T-helper 22 cell (primary cell): Measurements from ENCODE around the gene MAP3K4.
"Not testable (repeated sequence)": the region's sequence is repeated elsewhere in the genome, so short reads cannot be mapped to it uniquely, and the experiment has no call there.

Experiments
- DNase-seq: peaks from one replicate; pipeline ENCODE4 v3.0.0-alpha.2; 2020; ENCODE audit warnings: low read depth

The MAP3K4 gene

GRCh38 chr6:161082215-161082614, 90.6 kb downstream of the MAP3K4 start:
- no peak for DNase-seq

DNA sequence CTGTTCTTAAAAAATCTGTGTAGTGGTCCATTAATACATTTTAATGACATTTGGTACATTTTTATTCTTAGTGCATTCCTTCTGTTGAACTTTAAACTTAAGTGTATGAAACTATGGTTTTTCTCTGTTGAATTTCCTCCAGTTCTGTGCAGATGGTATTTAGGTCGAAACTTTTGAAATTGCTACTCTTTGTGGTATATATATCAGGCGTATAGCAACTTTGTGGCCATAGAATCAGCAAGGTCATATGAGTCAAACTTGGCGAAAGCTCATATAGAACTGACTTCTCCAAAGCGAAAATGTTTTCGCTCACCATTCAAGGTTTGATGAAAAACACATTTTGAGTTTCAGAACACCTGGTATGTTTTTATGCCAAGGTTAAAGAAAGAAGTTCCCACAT, 93.7 kb downstream of the MAP3K4 start:
- no peak for DNase-seq

DNA sequence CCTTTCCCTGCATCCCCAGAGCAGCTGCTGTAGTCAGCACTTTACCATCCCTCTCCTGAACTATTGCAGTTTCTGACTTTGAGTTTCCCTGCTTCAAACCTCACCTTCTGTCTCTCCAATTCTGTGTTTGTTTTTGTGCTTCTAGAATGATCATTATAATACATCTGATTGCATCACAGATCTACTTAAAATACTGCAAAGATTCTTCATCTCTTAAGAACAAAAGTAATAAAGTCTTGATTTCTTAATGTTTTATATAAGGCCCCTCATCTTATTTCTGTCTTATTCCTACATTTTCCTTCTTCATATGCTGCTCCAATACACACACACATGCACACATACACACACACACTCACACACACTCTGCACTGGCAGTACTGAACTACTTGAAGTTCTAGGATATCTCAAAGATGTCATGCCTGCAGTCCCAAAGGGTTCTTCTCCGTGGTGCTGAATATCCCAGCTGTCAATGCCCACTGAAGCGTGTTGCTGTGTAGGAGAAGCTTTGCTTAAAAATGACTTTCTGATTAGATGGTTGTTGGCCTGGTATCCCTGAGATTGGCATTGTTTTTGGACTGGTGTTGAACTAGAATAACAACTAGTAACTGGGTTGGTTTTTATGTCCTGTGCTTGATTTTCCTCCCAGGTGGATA, 97.2 kb downstream of the MAP3K4 start:
- DNase-seq = no peak

GRCh38 chr6:161091151-161091550, 99.6 kb downstream of the MAP3K4 start:
- DNase-seq = no peak

DNA sequence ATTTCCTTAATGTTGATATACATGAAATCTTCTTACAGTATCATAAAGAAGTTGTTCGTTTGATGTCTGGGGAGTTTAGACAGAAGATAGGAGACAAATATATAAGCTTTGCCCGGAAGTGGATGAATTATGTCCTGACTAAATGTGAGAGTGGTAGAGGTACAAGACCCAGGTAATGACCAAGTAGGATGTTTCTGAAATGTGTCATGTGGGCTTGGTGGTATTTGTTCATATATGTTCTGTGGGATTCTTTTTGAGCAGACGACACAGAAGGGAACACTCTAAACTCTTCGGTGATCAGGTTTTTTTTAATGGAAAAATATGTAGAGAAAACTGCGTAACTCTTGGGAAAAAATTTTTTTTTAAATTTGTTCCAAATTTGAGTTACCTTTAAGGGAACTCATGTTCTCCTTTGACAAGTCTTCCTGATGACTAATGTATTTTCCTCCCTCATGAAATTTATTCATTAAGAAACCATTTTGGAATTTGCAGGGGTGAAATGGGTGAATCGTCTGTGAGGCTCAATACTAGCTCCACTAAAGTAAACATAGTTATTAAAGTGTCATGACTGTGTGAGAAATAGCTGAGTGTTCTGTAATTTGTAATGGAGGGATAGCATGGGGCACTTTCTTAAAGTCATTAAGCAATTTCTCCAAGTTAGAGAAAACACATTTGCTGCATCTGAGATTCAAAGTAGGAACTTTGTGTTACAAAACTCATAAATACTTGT, 100.6 kb downstream of the MAP3K4 start:
- no peak for DNase-seq

GRCh38 chr6:161094955-161095354, 103.4 kb downstream of the MAP3K4 start:
- DNase-seq = no peak

- DNase-seq = no peak
These were observed 104.3 kb downstream of the MAP3K4 start for GRCh38 chr6:161095916-161096315.

- DNase-seq = no peak
These were observed 108.5 kb downstream of the MAP3K4 start for GRCh38 chr6:161100072-161100471.

DNA sequence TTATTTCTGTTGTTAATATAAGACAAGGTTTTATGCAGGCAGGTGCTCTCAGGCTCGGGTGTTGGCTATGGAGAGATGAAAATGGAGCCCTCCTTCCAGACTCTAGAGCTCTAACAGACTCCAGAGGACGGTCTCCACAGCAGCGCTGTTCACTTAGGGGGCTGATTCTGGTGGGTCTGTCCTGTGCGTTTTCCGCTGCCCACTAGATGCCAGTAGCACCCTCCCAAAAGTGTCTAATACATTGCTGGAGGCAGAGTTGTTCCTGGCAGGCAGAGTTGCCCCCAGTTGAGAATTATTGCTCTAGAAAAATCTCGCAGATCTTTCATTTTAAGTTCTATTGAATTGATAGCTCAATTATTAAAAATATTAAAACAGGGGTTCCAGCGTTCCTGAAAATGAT, 109.9 kb downstream of the MAP3K4 start:
- no peak for DNase-seq

- DNase-seq = no peak
These were observed 111.9 kb downstream of the MAP3K4 start for GRCh38 chr6:161103475-161103874.

DNA sequence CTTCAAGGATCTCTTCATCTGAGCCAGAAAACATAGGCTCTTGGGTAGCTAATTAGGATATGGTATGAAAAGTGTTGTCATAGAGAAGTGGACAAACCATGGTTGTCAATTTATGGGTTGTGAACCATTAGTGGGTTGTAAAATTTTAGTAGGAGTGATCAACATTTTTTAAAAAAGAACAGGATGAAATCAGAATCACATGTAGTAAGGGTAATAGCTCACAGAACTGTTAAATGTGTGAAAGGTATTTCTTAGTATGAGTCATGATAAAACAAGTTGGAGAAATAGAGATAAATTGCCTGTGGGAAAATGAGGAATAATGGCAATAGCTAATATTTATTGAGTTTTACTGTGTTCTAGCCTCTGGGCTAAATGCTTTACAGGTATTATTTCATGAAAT, 113.4 kb downstream of the MAP3K4 start:
- DNase-seq = no peak

GRCh38 chr6:161105408-161105807, 113.8 kb downstream of the MAP3K4 start:
- no peak for DNase-seq

- no peak for DNase-seq
These were observed 116.5 kb downstream of the MAP3K4 start for GRCh38 chr6:161107779-161108730.

GRCh38 chr6:161108916-161109315, 117.3 kb downstream of the MAP3K4 start:
- DNase-seq = no peak

- DNase-seq = no peak
These were observed 117.8 kb downstream of the MAP3K4 start for GRCh38 chr6:161109366-161109765.

- no peak for DNase-seq
These were observed 118.6 kb downstream of the MAP3K4 start for GRCh38 chr6:161110028-161110779.

GRCh38 chr6:161111261-161111660, 119.7 kb downstream of the MAP3K4 start:
- DNase-seq = no peak

- no peak for DNase-seq
These were observed 123.9 kb downstream of the MAP3K4 start for GRCh38 chr6:161115468-161115867.

GRCh38 chr6:161116554-161116953, 125.0 kb downstream of the MAP3K4 start:
- no peak for DNase-seq

DNA sequence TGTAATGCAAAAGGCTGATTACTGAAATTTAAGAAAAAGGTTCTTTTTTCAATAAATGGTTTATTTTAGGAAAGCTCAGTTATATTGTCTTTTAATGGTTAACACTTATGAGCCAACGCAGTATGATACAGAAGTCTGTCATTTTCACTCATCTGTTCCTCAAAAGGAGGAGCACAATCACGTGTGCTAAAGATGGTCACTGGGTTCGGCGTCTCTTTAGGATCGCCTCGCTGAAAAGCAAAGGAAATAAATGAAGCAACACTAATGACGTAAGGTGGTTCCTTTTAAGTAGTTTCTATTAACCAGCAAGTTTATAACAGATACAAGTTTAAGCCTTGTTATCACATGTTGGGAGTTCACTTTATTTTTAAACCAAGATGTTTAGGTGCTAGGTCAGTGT, 125.7 kb downstream of the MAP3K4 start:
- no peak for DNase-seq

DNA sequence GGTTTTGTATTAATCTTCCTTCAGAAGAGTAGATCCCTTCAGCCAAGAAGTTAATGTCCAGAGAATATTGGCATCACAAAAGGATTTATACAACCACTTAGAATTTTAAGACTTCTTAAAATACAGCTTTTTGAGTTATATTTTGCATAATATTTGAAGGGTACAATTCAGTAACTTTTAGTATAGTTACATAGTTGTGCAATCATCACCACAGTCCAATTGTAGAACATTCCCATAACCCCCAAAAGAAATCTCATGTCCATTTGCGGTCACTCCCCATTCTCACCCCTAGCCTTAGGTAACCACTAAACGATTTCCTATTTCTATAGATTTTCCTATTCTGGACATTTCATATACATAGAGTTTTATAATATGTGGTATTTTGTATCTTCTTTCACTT, 126.4 kb downstream of the MAP3K4 start:
- no peak for DNase-seq

GRCh38 chr6:161123319-161123718, 131.8 kb downstream of the MAP3K4 start:
- DNase-seq = not testable (repeated sequence)
